Loucy (cell line): ENCODE results near the gene IL18.
A peak's percentile ranks its signal among the peaks of the same experiment; 100 is the strongest.

Source experiments
- H2AFZ ChIP-seq: fragments of 200-600 bp; sonication (generic); 2 replicates; pipeline ENCODE4 v1.6.0; 2016; ENCODE audit warnings: antibody characterized with exemption, mild to moderate bottlenecking, low read length, moderate library complexity
- H3F3A ChIP-seq: fragments of 200-600 bp; 2 replicates; pipeline ENCODE4 v1.6.0; 2016; ENCODE audit warnings: antibody characterized with exemption, low read depth, mild to moderate bottlenecking
- H3K27me3 ChIP-seq: fragments of 200-600 bp; sonication (generic); 2 replicates; pipeline ENCODE4 v1.6.1; 2014; ENCODE audit warnings: low read length, mild to moderate bottlenecking; ENCODE audit not compliant: insufficient read depth, poor library complexity, severe bottlenecking
- H3K36me3 ChIP-seq: fragments of 200-600 bp; sonication (generic); 2 replicates; pipeline ENCODE4 v1.6.1; 2016; ENCODE audit warnings: low read length; ENCODE audit not compliant: insufficient read depth
- H3K4me1 ChIP-seq: fragments of 200-600 bp; sonication (generic); 2 replicates; pipeline ENCODE4 v1.5.1; 2014; ENCODE audit warnings: low read length, mild to moderate bottlenecking; ENCODE audit not compliant: insufficient read depth, poor library complexity, severe bottlenecking
- H3K4me2 ChIP-seq: fragments of 200-600 bp; sonication (generic); 2 replicates; pipeline ENCODE4 v1.6.0; 2014; ENCODE audit warnings: antibody characterized with exemption, low read length, low read depth, mild to moderate bottlenecking; ENCODE audit not compliant: poor library complexity, severe bottlenecking
- H3K4me3 ChIP-seq: fragments of 200-600 bp; sonication (generic); 2 replicates; pipeline ENCODE4 v1.5.1; 2014; ENCODE audit warnings: low read length, mild to moderate bottlenecking, mixed read lengths; ENCODE audit not compliant: poor library complexity, severe bottlenecking
- H3K79me2 ChIP-seq: fragments of 200-600 bp; sonication (generic); 2 replicates; pipeline ENCODE4 v1.6.1; 2014; ENCODE audit warnings: low read length; ENCODE audit not compliant: insufficient read depth
- H3K9ac ChIP-seq: fragments of 200-600 bp; sonication (generic); 2 replicates; pipeline ENCODE4 v1.6.0; 2014; ENCODE audit warnings: mild to moderate bottlenecking, low read depth, low read length, moderate library complexity; ENCODE audit not compliant: poor library complexity, severe bottlenecking
- H3K9me2 ChIP-seq: fragments of 200-600 bp; sonication (generic); replicated peaks from 2 replicates; pipeline ENCODE4 v1.6.1; 2016; ENCODE audit warnings: low read depth, low read length, mixed read lengths
- H3K9me3 ChIP-seq: fragments of 200-600 bp; sonication (generic); 2 replicates; pipeline ENCODE4 v1.6.1; 2014; ENCODE audit warnings: mild to moderate bottlenecking, antibody characterized with exemption, low read length, low read depth; ENCODE audit not compliant: insufficient read depth
- H4K20me1 ChIP-seq: fragments of 200-600 bp; sonication (generic); 2 replicates; pipeline ENCODE4 v1.6.0; 2014; ENCODE audit warnings: antibody characterized with exemption, low read length, mild to moderate bottlenecking; ENCODE audit not compliant: insufficient read depth, poor library complexity, severe bottlenecking
- CTCF ChIP-seq: fragments of 200-600 bp; sonication (generic); conservative IDR thresholded peaks from 2 replicates; pipeline ENCODE4 v1.5.1; 2014; ENCODE audit warnings: mild to moderate bottlenecking, antibody characterized with exemption, low read length
- EZH2phosphoT487 ChIP-seq: fragments of 200-600 bp; IDR thresholded peaks from 2 replicates; pipeline ENCODE4 v1.6.1; 2018; ENCODE audit warnings: antibody characterized with exemption, mild to moderate bottlenecking, moderate library complexity, borderline replicate concordance

Gene IL18

GRCh38 chr11:112177589-112177988 is 13.7 kb upstream of the IL18 start:
- H3K9me3 ChIP-seq: no peaks in the 10 kb centered on the region
- no peaks in the 10 kb centered on the region for H3K79me2 ChIP-seq
- H2AFZ ChIP-seq: no peak overlapping the region
- no peak overlapping the region for H3K9ac ChIP-seq
- no peaks in the 10 kb centered on the region for H3K27me3 ChIP-seq
- H3K36me3 ChIP-seq: no peaks in the 10 kb centered on the region
- peaks cover 30% of the 10 kb centered on the region for H3K4me1 ChIP-seq
- H4K20me1 ChIP-seq: no peaks in the 10 kb centered on the region
- peaks cover 3% of the 10 kb centered on the region; the same call in 1 of the 2 replicates for H3F3A ChIP-seq
- H3K4me2 ChIP-seq: no peak overlapping the region
- no peaks in the 10 kb centered on the region for H3K9me2 ChIP-seq
- TF ChIP-seq EZH2phosphoT487: no peak
- H3K4me3 ChIP-seq: no peak overlapping the region

DNA sequence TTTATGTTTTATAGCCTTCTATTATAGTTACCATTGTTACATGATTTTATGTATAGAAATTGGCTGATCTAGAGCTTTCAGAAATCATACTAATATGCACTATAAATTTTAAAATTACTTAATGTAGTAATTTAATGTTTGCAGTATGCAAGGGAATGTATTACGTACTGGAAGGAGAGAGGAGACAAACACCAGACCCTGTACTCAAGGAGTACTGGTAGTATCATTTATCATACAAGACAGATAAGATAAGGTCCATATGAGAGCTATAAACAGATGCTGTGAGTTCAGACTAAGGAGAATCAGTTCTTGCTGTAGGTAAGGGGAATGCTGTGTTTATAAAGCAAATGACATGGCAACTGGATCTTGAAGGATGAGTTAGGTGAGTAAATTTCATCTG is 12.2 kb upstream of the IL18 start:
- Histone ChIP-seq H3K4me2 (no peak overlapping the region), H3K9me3 (no peaks in the 10 kb centered on the region), H3F3A (peaks cover 3% of the 10 kb centered on the region; the same call in 1 of the 2 replicates), H3K9me2 (no peaks in the 10 kb centered on the region), H3K9ac (no peak overlapping the region), H3K27me3 (no peaks in the 10 kb centered on the region), H2AFZ (no peak overlapping the region), H3K4me3 (no peak overlapping the region), H4K20me1 (no peaks in the 10 kb centered on the region), H3K79me2 (no peaks in the 10 kb centered on the region), H3K36me3 (no peaks in the 10 kb centered on the region), H3K4me1 (peaks cover 34% of the 10 kb centered on the region)
- no peak for TF ChIP-seq CTCF
- no peak for TF ChIP-seq EZH2phosphoT487

GRCh38 chr11:112175599-112175952 is 11.7 kb upstream of the IL18 start:
- Histone ChIP-seq H3K4me1 (peaks cover 34% of the 10 kb centered on the region), H3K79me2 (no peaks in the 10 kb centered on the region), H3K36me3 (no peaks in the 10 kb centered on the region), H3K27me3 (no peaks in the 10 kb centered on the region), H2AFZ (peak overlapping the region; percentile 46), H3K4me2 (peak overlapping the region; percentile 73), H3K9me3 (no peaks in the 10 kb centered on the region), H3F3A (peaks cover 3% of the 10 kb centered on the region; the same call in 1 of the 2 replicates), H3K4me3 (peak overlapping the region; percentile 62), H3K9ac (no peak overlapping the region), H4K20me1 (no peaks in the 10 kb centered on the region), H3K9me2 (no peaks in the 10 kb centered on the region)
- TF ChIP-seq EZH2phosphoT487 (no peak), CTCF (no peak)
